ENCODE measurements around the gene ANKH. TPM values are rescaled to one million over a fixed set of nuclear protein-coding genes. Genes with fewer than 3 reads are reported as not detected.

Gene ANKH
- total RNA-seq, 1 donor from 2014 or later = 48.9 TPM

- no peak for DNase-seq (ENCODE audit: low spot score)
Measured at GRCh38 chr5:14737291-14737690, 134.3 kb downstream of the ANKH start.

GRCh38 chr5:14735944-14736343, 135.6 kb downstream of the ANKH start:
- no peak for DNase-seq (ENCODE audit: low spot score)

GRCh38 chr5:14734396-14734795, 137.2 kb downstream of the ANKH start:
- DNase-seq (ENCODE audit: low spot score) = no peak

GRCh38 chr5:14733661-14734060, 137.9 kb downstream of the ANKH start:
- DNase-seq (ENCODE audit: low spot score) = no peak

GRCh38 chr5:14732991-14733390, 138.6 kb downstream of the ANKH start:
- no peak for DNase-seq (ENCODE audit: low spot score)

GRCh38 chr5:14730881-14731280, 140.7 kb downstream of the ANKH start:
- no peak for DNase-seq (ENCODE audit: low spot score)

GRCh38 chr5:14730466-14730865, 141.1 kb downstream of the ANKH start:
- no peak for DNase-seq (ENCODE audit: low spot score)

GRCh38 chr5:14729448-14730385, 141.9 kb downstream of the ANKH start:
- no peak for DNase-seq (ENCODE audit: low spot score)

GRCh38 chr5:14728459-14728938, 143.1 kb downstream of the ANKH start:
- DNase-seq (ENCODE audit: low spot score) = no peak

GRCh38 chr5:14727928-14728458, 143.6 kb downstream of the ANKH start:
- no peak for DNase-seq (ENCODE audit: low spot score)

- DNase-seq (ENCODE audit: low spot score) = peak; percentile 83
Measured at GRCh38 chr5:14727428-14727865, 144.1 kb downstream of the ANKH start.

GRCh38 chr5:14726066-14726838, 145.3 kb downstream of the ANKH start:
- no peak for DNase-seq (ENCODE audit: low spot score)

- DNase-seq (ENCODE audit: low spot score) = no peak
Measured at GRCh38 chr5:14724633-14725032, 146.9 kb downstream of the ANKH start.

GRCh38 chr5:14723701-14724132, 147.9 kb downstream of the ANKH start:
- no peak for DNase-seq (ENCODE audit: low spot score)

- DNase-seq (ENCODE audit: low spot score) = no peak
Measured at GRCh38 chr5:14722923-14723322, 148.7 kb downstream of the ANKH start.

- no peak for DNase-seq (ENCODE audit: low spot score)
Measured at GRCh38 chr5:14721990-14722656, 149.5 kb downstream of the ANKH start.

GRCh38 chr5:14720236-14720923, 151.2 kb downstream of the ANKH start:
- DNase-seq (ENCODE audit: low spot score) = no peak

GRCh38 chr5:14718778-14719177, 152.8 kb downstream of the ANKH start:
- no peak for DNase-seq (ENCODE audit: low spot score)

- no peak for DNase-seq (ENCODE audit: low spot score)
Measured at GRCh38 chr5:14716755-14717752, 154.5 kb downstream of the ANKH start.

- no peak for DNase-seq (ENCODE audit: low spot score)
Measured at GRCh38 chr5:14715481-14715880, 156.1 kb downstream of the ANKH start.
